ENCODE measurements around the gene C5AR1.
"Not testable (repeated sequence)": the region's sequence is repeated elsewhere in the genome, so short reads cannot be mapped to it uniquely, and the experiment has no call there.

The C5AR1 gene

GRCh38 chr19:47283405-47284059 lies 26.1 kb upstream of the C5AR1 start:
- in situ Hi-C loops (cut with MboI; ENCODE audit: low sequenced_read_pairs) = no loop called here

- in situ Hi-C loops (cut with MboI; ENCODE audit: low sequenced_read_pairs) = no loop called here
Measured at GRCh38 chr19:47284324-47284899, 25.2 kb upstream of the C5AR1 start.

- in situ Hi-C loops (cut with MboI; ENCODE audit: low sequenced_read_pairs) = no loop called here
Measured at GRCh38 chr19:47296036-47296435, 13.6 kb upstream of the C5AR1 start.

GRCh38 chr19:47300867-47301266 lies 8.8 kb upstream of the C5AR1 start:
- in situ Hi-C loops (cut with MboI; ENCODE audit: low sequenced_read_pairs) = not testable (repeated sequence)

- in situ Hi-C loops (cut with MboI; ENCODE audit: low sequenced_read_pairs) = no loop called here
Measured at GRCh38 chr19:47302249-47302648, 7.4 kb upstream of the C5AR1 start.

GRCh38 chr19:47303966-47304365 lies 5.7 kb upstream of the C5AR1 start:
- in situ Hi-C loops (cut with MboI; ENCODE audit: low sequenced_read_pairs) = no loop called here

- in situ Hi-C loops (cut with MboI; ENCODE audit: low sequenced_read_pairs) = no loop called here
Measured at GRCh38 chr19:47305309-47305751, 4.3 kb upstream of the C5AR1 start.

GRCh38 chr19:47306303-47306702 lies 3.4 kb upstream of the C5AR1 start:
- in situ Hi-C loops (cut with MboI; ENCODE audit: low sequenced_read_pairs) = no loop called here

- in situ Hi-C loops (cut with MboI; ENCODE audit: low sequenced_read_pairs) = no loop called here
Measured at GRCh38 chr19:47309038-47309437, 623 bp upstream of the C5AR1 start.

GRCh38 chr19:47310323-47310722 lies 662 bp downstream of the C5AR1 start:
- in situ Hi-C loops (cut with MboI; ENCODE audit: low sequenced_read_pairs) = no loop called here

- in situ Hi-C loops (cut with MboI; ENCODE audit: low sequenced_read_pairs) = no loop called here
Measured at GRCh38 chr19:47310819-47311218, 1.2 kb downstream of the C5AR1 start.

GRCh38 chr19:47312366-47313006 lies 2.8 kb downstream of the C5AR1 start:
- in situ Hi-C loops (cut with MboI; ENCODE audit: low sequenced_read_pairs) = no loop called here

- in situ Hi-C loops (cut with MboI; ENCODE audit: low sequenced_read_pairs) = no loop called here
Measured at GRCh38 chr19:47313754-47314295, 4.2 kb downstream of the C5AR1 start.

GRCh38 chr19:47315125-47315821 lies 5.6 kb downstream of the C5AR1 start:
- in situ Hi-C loops (cut with MboI; ENCODE audit: low sequenced_read_pairs) = no loop called here

- in situ Hi-C loops (cut with MboI; ENCODE audit: low sequenced_read_pairs) = no loop called here
Measured at GRCh38 chr19:47316513-47316912, 6.9 kb downstream of the C5AR1 start.

GRCh38 chr19:47319923-47320871 lies 10.5 kb downstream of the C5AR1 start:
- in situ Hi-C loops (cut with MboI; ENCODE audit: low sequenced_read_pairs) = no loop called here

GRCh38 chr19:47321630-47322029 lies 12.0 kb downstream of the C5AR1 start:
- in situ Hi-C loops (cut with MboI; ENCODE audit: low sequenced_read_pairs) = no loop called here

- in situ Hi-C loops (cut with MboI; ENCODE audit: low sequenced_read_pairs) = no loop called here
Measured at GRCh38 chr19:47322058-47322457, 12.4 kb downstream of the C5AR1 start.

- in situ Hi-C loops (cut with MboI; ENCODE audit: low sequenced_read_pairs) = no loop called here
Measured at GRCh38 chr19:47323409-47323808, 13.7 kb downstream of the C5AR1 start.

GRCh38 chr19:47323872-47324271 lies 14.2 kb downstream of the C5AR1 start:
- in situ Hi-C loops (cut with MboI; ENCODE audit: low sequenced_read_pairs) = no loop called here

Data from hTERT RPE-1 (cell line).